ENCODE measurements around the gene PDE6C. TPM values are rescaled to one million over a fixed set of nuclear protein-coding genes. Genes with fewer than 3 reads are reported as not detected.

PDE6C gene
- total RNA-seq, 1 experiment from 2014 or later, result not detected

GRCh38 chr10:93590638-93591037, 21.7 kb upstream of the PDE6C start:
- H3K18ac ChIP-seq (ENCODE audit: insufficient read length, low read depth, low read length), result no peak overlapping the region
- no peak overlapping the region for H3K4me3 Mint-ChIP-seq
- peaks cover 14% of the 10 kb centered on the region for H3K27me3 Mint-ChIP-seq (ENCODE audit: low read depth)
- no CpG with 5 or more reads among the region's 7 CpGs for WGBS (ENCODE audit: extremely low coverage, insufficient read length, low lambda C conversion rate)
- H3K27ac ChIP-seq (ENCODE audit: insufficient read length, low read depth, low read length), result no peak overlapping the region
- no peaks in the 10 kb centered on the region for H3K9me3 Mint-ChIP-seq
- no peak overlapping the region for H3K14ac ChIP-seq (ENCODE audit: insufficient read depth, low read length)
- H2BK15ac ChIP-seq (ENCODE audit: low read depth, low read length), result no peak overlapping the region
- no peak overlapping the region for H4K91ac ChIP-seq (ENCODE audit: insufficient read length, low read depth, low read length)
- H3K27ac Mint-ChIP-seq, result no peak overlapping the region
- no peaks in the 10 kb centered on the region for H3K79me1 ChIP-seq (ENCODE audit: insufficient read depth, low read depth, low read length, poor library complexity, severe bottlenecking)
- H2BK120ac ChIP-seq (ENCODE audit: low read depth, low read length, poor library complexity, severe bottlenecking), result no peak overlapping the region
- H3K36me3 Mint-ChIP-seq (ENCODE audit: insufficient read depth in 1 of 3, low read depth in 3 of 3), result no peaks in the 10 kb centered on the region
- no peak overlapping the region for H4K5ac ChIP-seq (ENCODE audit: insufficient read length, low read depth, low read length)
- H2AFZ ChIP-seq (ENCODE audit: low read length), result no peak overlapping the region
- H2BK12ac ChIP-seq (ENCODE audit: insufficient read length, low read depth, low read length), result no peak overlapping the region
- no peak overlapping the region for H3K4me2 ChIP-seq (ENCODE audit: insufficient read depth, insufficient read length, low read length)
- no peak overlapping the region for H4K8ac ChIP-seq (replicated peaks; ENCODE audit: insufficient read length, low read depth, low read length)
- no peaks in the 10 kb centered on the region for H3K27me3 ChIP-seq (ENCODE audit: insufficient read depth, low read length)
- no peaks in the 10 kb centered on the region for H3K79me2 ChIP-seq (ENCODE audit: insufficient read depth, low read length)
- H3K56ac ChIP-seq (ENCODE audit: insufficient read length, low read depth, low read length), result no peak overlapping the region
- H3T11ph ChIP-seq (ENCODE audit: low read length), result no peak overlapping the region
- no peak for TF ChIP-seq CTCF (conservative IDR thresholded peaks at IDR 0.05)
- H2BK20ac ChIP-seq (ENCODE audit: low read depth, low read length, poor library complexity, severe bottlenecking), result no peak overlapping the region
- peaks cover 15 to 18% of the 10 kb centered on the region in 2 experiments for H3K4me1 Mint-ChIP-seq
- no peaks in the 10 kb centered on the region for H3K23me2 ChIP-seq (ENCODE audit: insufficient read length, low read depth, low read length, poor library complexity, severe bottlenecking)
- DNase-seq, result no peak
- H2BK5ac ChIP-seq (ENCODE audit: insufficient read length, low read length), result no peak overlapping the region
- H3K4ac ChIP-seq (ENCODE audit: low read depth, low read length), result no peak overlapping the region
- H3K9ac ChIP-seq (ENCODE audit: extremely low read depth, insufficient read length, low read length), result no peak overlapping the region
- H3K23ac ChIP-seq (ENCODE audit: insufficient read length, low read depth, low read length), result no peak overlapping the region
- no peaks in the 10 kb centered on the region for H3K9me3 ChIP-seq (ENCODE audit: control insufficient read depth, low read depth, low read length)
- H3K4me1 ChIP-seq (ENCODE audit: insufficient read depth, low read length), result no peaks in the 10 kb centered on the region; the same call in 1 of the 2 replicates
- no peaks in the 10 kb centered on the region for H4K20me1 ChIP-seq (ENCODE audit: control insufficient read depth, insufficient read depth, insufficient read length)
- H2AK5ac ChIP-seq (ENCODE audit: insufficient read length, low read length), result no peak overlapping the region

All from H9 (cell line).